ENCODE results near the gene PIK3CB.

DNA sequence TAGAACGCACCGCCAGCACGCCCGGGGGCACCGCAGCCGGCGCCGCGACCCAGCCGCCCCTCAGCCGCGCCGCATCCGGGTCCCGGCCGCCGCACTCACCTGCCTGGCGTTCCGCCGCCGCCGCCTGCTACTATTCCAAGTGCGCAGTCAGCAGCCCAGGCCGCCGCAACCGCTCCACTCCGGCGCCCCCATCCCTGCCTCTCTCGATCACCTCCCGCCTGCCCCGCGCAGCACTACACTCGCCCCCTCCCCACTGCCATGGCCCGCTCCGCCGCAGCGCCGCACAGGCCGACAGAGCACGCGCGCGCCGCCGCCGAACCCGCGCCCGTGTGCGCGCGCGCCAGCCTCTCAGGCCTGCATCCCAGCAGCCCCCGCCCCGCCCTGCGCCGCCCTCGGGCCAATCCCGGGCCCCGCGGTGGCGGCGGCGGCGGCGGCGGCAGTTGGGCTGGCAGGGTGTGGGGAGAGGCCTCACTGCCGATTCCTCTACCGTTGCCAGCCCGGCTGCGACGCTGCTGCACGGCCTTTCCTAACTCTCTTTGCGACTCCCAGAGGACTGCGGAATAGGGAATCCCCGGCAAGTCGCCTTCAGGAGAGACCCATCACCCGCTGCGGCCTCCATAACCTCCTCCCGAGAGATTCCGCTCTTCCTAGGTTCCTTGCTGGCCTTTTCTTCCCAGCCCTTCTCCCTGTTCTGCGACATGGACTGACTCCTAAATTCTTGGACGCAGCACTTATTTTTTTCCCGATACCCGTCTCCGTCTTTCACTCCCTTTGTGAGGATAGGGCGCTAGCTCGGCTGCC is at the start of gene PIK3CB:
- TF ChIP-seq, protein P1, sequence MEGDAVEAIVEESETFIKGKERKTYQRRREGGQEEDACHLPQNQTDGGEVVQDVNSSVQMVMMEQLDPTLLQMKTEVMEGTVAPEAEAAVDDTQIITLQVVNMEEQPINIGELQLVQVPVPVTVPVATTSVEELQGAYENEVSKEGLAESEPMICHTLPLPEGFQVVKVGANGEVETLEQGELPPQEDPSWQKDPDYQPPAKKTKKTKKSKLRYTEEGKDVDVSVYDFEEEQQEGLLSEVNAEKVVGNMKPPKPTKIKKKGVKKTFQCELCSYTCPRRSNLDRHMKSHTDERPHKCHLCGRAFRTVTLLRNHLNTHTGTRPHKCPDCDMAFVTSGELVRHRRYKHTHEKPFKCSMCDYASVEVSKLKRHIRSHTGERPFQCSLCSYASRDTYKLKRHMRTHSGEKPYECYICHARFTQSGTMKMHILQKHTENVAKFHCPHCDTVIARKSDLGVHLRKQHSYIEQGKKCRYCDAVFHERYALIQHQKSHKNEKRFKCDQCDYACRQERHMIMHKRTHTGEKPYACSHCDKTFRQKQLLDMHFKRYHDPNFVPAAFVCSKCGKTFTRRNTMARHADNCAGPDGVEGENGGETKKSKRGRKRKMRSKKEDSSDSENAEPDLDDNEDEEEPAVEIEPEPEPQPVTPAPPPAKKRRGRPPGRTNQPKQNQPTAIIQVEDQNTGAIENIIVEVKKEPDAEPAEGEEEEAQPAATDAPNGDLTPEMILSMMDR (IDR thresholded peaks at IDR 0.05; ENCODE audit: low read length) = no peak
- TF ChIP-seq EZH2 (IDR thresholded peaks at IDR 0.05; ENCODE audit: borderline replicate concordance, low read length) = no peak

All from OCI-LY1 (cell line).